Astrocyte (in vitro differentiated cells and primary cell): ENCODE data around the gene SMIM44. TPM values are rescaled to one million over a fixed set of nuclear protein-coding genes. Genes with fewer than 3 reads are reported as not detected.

ENCODE experiments used
- DNase-seq: peaks from one replicate; pipeline ENCODE4 v3.0.0-alpha.2; 2010; ENCODE audit warnings: low read depth
- FAIRE-seq: peaks from 2 replicates; lab custom pipeline; 2011; peaks lifted over from hg19 to GRCh38; lab: Jason Lieb, UNC
- H2AFZ ChIP-seq: 2 replicates; pipeline ENCODE4 v1.6.0; 2012; ENCODE audit warnings: low read depth, low read length, inconsistent platforms
- H3K27ac ChIP-seq: 2 replicates; pipeline ENCODE4 v1.5.1; 2011; ENCODE audit warnings: low read depth, low read length, inconsistent platforms
- H3K27me3 ChIP-seq: 2 replicates; pipeline ENCODE4 v1.6.0; 2011; ENCODE audit warnings: low read length, inconsistent platforms; ENCODE audit not compliant: insufficient read depth
- H3K36me3 ChIP-seq: 2 replicates; pipeline ENCODE4 v1.5.1; 2011; ENCODE audit warnings: low read length, inconsistent platforms; ENCODE audit not compliant: insufficient read depth
- H3K4me1 ChIP-seq: 2 replicates; pipeline ENCODE4 v1.5.1; 2011; ENCODE audit warnings: low read length, inconsistent platforms; ENCODE audit not compliant: insufficient read depth
- H3K4me2 ChIP-seq: 2 replicates; pipeline ENCODE4 v1.6.0; 2012; ENCODE audit warnings: low read length, inconsistent platforms
- H3K4me3 ChIP-seq: 2 replicates; pipeline ENCODE4 v1.5.1; 2011; ENCODE audit warnings: low read depth, mild to moderate bottlenecking, low read length, inconsistent platforms; ENCODE audit not compliant: insufficient read depth
- H3K79me2 ChIP-seq: 2 replicates; pipeline ENCODE4 v1.6.0; 2012; ENCODE audit warnings: mild to moderate bottlenecking, low read length, inconsistent platforms; ENCODE audit not compliant: insufficient read depth
- H3K9ac ChIP-seq: 2 replicates; pipeline ENCODE4 v1.6.0; 2012; ENCODE audit warnings: mild to moderate bottlenecking, low read length, inconsistent platforms
- H3K9me3 ChIP-seq: 2 replicates; pipeline ENCODE4 v1.5.1; 2012; ENCODE audit warnings: low read depth, mild to moderate bottlenecking, low read length, inconsistent platforms; ENCODE audit not compliant: insufficient read depth
- H4K20me1 ChIP-seq: 2 replicates; pipeline ENCODE4 v1.6.0; 2012; ENCODE audit warnings: low read length, inconsistent platforms; ENCODE audit not compliant: insufficient read depth
- H3K27ac Mint-ChIP-seq: one replicate; pipeline ENCODE4 v1.8.0; 2021; ENCODE audit warnings: mild to moderate bottlenecking, mixed read lengths; ENCODE audit not compliant: unreplicated experiment
- H3K27me3 Mint-ChIP-seq: one replicate; pipeline ENCODE4 v1.8.0; 2021; ENCODE audit warnings: low read depth, mixed read lengths; ENCODE audit not compliant: unreplicated experiment
- H3K36me3 Mint-ChIP-seq: one replicate; pipeline ENCODE4 v1.8.0; 2021; ENCODE audit warnings: low read depth, mixed read lengths; ENCODE audit not compliant: unreplicated experiment
- H3K4me1 Mint-ChIP-seq: one replicate; pipeline ENCODE4 v1.8.0; 2021; ENCODE audit warnings: low read depth, mixed read lengths; ENCODE audit not compliant: unreplicated experiment
- H3K4me3 Mint-ChIP-seq: one replicate; pipeline ENCODE4 v1.8.0; 2021; ENCODE audit warnings: mild to moderate bottlenecking, moderate library complexity, mixed read lengths; ENCODE audit not compliant: unreplicated experiment
- H3K9me3 Mint-ChIP-seq: one replicate; pipeline ENCODE4 v1.8.0; 2021; ENCODE audit warnings: mild to moderate bottlenecking, mixed read lengths; ENCODE audit not compliant: unreplicated experiment
- CTCF ChIP-seq: IDR thresholded peaks from 2 replicates; pipeline ENCODE4 v1.5.1; 2011; ENCODE audit warnings: low read depth, mild to moderate bottlenecking, inconsistent platforms, low read length, moderate library complexity; ENCODE audit not compliant: insufficient read depth
- EZH2 ChIP-seq: IDR thresholded peaks from 2 replicates; pipeline ENCODE4 v1.6.1; 2012; ENCODE audit warnings: mild to moderate bottlenecking, low read length, inconsistent platforms; ENCODE audit not compliant: insufficient read depth
- total RNA-seq: library from RNA; stranded (reverse); gene quantifications from 2 replicates; pipeline ENCODE4 v1.2.1, GENCODE V29; 2021

Gene SMIM44
- total RNA-seq, 1 donor from 2014 or later: not detected

DNA sequence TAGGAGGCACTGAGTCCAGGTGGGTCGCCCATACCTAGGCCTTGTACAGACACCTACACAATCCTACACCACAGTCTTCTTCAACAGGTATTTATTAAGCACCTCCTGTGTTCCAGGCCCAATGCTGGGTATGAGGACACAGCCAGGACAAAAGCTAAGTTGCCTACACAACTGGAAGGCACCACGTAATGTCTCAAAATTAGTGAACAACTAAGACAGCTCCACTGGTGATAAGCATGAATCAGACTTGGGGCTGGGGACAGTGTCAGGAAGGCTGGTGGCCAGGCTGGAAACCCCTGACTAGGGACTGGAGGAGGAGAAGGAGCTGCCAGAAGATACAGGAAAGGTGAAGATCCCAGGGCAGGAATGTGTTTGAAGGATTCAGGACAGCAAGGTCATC is 5.3 kb downstream of the SMIM44 start:
- Mint-ChIP-seq H3K9me3 (no peaks in the 10 kb centered on the region), H3K4me3 (no peak overlapping the region)
- no peak for FAIRE-seq

DNA sequence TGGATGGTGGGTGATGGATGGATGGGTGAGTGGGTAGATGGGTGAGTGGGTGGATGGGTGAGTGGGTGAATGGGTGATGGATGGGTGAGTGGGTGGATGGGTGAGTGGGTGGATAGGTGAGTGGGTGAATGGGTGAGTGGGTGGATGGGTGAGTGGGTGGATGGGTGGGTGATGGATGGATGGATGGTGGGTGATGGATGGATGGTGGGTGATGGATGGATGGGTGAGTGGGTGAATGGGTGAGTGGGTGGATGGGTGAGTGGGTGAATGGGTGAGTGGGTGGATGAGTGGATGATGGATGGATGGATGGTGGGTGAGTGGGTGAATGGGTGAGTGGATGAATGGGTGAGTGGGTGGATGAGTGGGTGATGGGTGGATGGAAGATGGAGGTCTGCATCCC is 5.7 kb downstream of the SMIM44 start:
- no peak overlapping the region for H3K9ac ChIP-seq
- no peak overlapping the region for H3K4me3 ChIP-seq
- H3K27ac Mint-ChIP-seq: no peak overlapping the region
- H3K27ac ChIP-seq: no peak overlapping the region
- no peak overlapping the region for H3K4me3 Mint-ChIP-seq
- no peaks in the 10 kb centered on the region for H3K4me1 Mint-ChIP-seq
- no peak overlapping the region for H3K4me2 ChIP-seq
- H2AFZ ChIP-seq: no peak overlapping the region
- no peak for DNase-seq
- H3K27me3 ChIP-seq: peaks cover 21% of the 10 kb centered on the region
- H3K27me3 Mint-ChIP-seq: peaks cover 11% of the 10 kb centered on the region
- no peaks in the 10 kb centered on the region for H3K79me2 ChIP-seq
- no peak for FAIRE-seq
- H3K36me3 Mint-ChIP-seq: no peaks in the 10 kb centered on the region
- H4K20me1 ChIP-seq: peaks cover under 1% of the 10 kb centered on the region
- no peaks in the 10 kb centered on the region for H3K4me1 ChIP-seq
- TF ChIP-seq EZH2 (no peak), CTCF (no peak)
- H3K9me3 Mint-ChIP-seq: no peaks in the 10 kb centered on the region
- H3K36me3 ChIP-seq: no peaks in the 10 kb centered on the region
- no peaks in the 10 kb centered on the region for H3K9me3 ChIP-seq

More for the DNA sequence above, 5.3 kb downstream of the SMIM44 start:
- Histone ChIP-seq H3K9ac (no peak overlapping the region), H3K4me1 (no peaks in the 10 kb centered on the region), H2AFZ (no peak overlapping the region), H3K9me3 (no peaks in the 10 kb centered on the region), H3K4me2 (no peak overlapping the region), H3K4me3 (no peak overlapping the region), H4K20me1 (no peaks in the 10 kb centered on the region), H3K27ac (no peak overlapping the region), H3K27me3 (peaks cover 21% of the 10 kb centered on the region), H3K36me3 (no peaks in the 10 kb centered on the region), H3K79me2 (no peaks in the 10 kb centered on the region)
- peaks cover 12% of the 10 kb centered on the region for H3K27me3 Mint-ChIP-seq
- no peaks in the 10 kb centered on the region for H3K4me1 Mint-ChIP-seq
- H3K27ac Mint-ChIP-seq: no peak overlapping the region
- DNase-seq: no peak
- H3K36me3 Mint-ChIP-seq: no peaks in the 10 kb centered on the region
- TF ChIP-seq EZH2: no peak
- TF ChIP-seq CTCF: no peak

DNA sequence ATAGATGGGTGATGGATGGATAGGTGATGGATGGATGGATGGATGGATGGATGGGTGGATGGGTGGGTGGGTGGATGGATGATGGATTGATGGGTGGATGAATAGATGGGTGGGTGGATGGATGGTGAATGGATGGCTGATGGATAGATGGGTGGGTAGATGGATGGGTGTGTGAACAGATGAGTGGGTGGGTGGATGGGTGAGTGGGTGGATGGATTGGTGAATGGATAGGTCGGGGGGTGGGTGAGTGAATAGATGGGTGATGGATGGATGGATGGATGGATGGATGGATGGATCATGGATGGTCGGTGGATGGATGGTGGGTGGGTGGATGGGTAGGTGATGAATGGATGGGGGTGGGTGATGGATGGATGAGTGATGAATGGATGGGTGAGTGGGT is 6.4 kb downstream of the SMIM44 start:
- TF ChIP-seq CTCF (no peak), EZH2 (no peak)
- no peak overlapping the region for H3K27ac Mint-ChIP-seq
- Histone ChIP-seq H3K36me3 (no peaks in the 10 kb centered on the region), H3K79me2 (no peaks in the 10 kb centered on the region), H4K20me1 (peaks cover 3% of the 10 kb centered on the region), H3K4me3 (no peak overlapping the region), H3K27me3 (peaks cover 14% of the 10 kb centered on the region), H3K4me2 (no peak overlapping the region), H3K4me1 (no peaks in the 10 kb centered on the region), H3K27ac (no peak overlapping the region), H3K9ac (no peak overlapping the region), H3K9me3 (no peaks in the 10 kb centered on the region), H2AFZ (no peak overlapping the region)
- FAIRE-seq: no peak
- H3K36me3 Mint-ChIP-seq: no peaks in the 10 kb centered on the region
- H3K9me3 Mint-ChIP-seq: no peaks in the 10 kb centered on the region
- H3K4me3 Mint-ChIP-seq: no peak overlapping the region
- peaks cover 10% of the 10 kb centered on the region for H3K27me3 Mint-ChIP-seq
- no peaks in the 10 kb centered on the region for H3K4me1 Mint-ChIP-seq
- no peak for DNase-seq
